Measurements from ENCODE around the gene PLCB1. TPM values are rescaled to one million over a fixed set of nuclear protein-coding genes. Genes with fewer than 3 reads are reported as not detected.

PLCB1 gene
- total and polyA plus RNA-seq, 2 experiments from 2014 or later = 8.0 to 17.6 TPM

GRCh38 chr20:8575114-8575513 lies 443.0 kb downstream of the PLCB1 start:
- Histone ChIP-seq H3K4me1 (ENCODE audit: low read depth) (no peaks in the 10 kb centered on the region), H3K27me3 (no peaks in the 10 kb centered on the region), H3K36me3 (no peaks in the 10 kb centered on the region), H3K4me3 (no peak overlapping the region), H3K9me3 (ENCODE audit: low read depth) (no peaks in the 10 kb centered on the region), H3K27ac (no peak overlapping the region)
- TF ChIP-seq CTCF (IDR thresholded peaks at IDR 0.05; ENCODE audit: low read depth, low read length) = no peak
- no peak for DNase-seq (ENCODE audit: low read depth in 1 of 2, low spot score in 1 of 2)

GRCh38 chr20:8578161-8578865 lies 446.2 kb downstream of the PLCB1 start:
- no peaks in the 10 kb centered on the region for H3K36me3 ChIP-seq
- no peak overlapping the region for H3K27ac ChIP-seq
- H3K27me3 ChIP-seq = no peaks in the 10 kb centered on the region
- no peaks in the 10 kb centered on the region for H3K9me3 ChIP-seq (ENCODE audit: low read depth)
- H3K4me1 ChIP-seq (ENCODE audit: low read depth) = no peaks in the 10 kb centered on the region
- DNase-seq (ENCODE audit: low read depth in 1 of 2, low spot score in 1 of 2) = no peak
- H3K4me3 ChIP-seq = no peak overlapping the region
- no peak for TF ChIP-seq CTCF (IDR thresholded peaks at IDR 0.05; ENCODE audit: low read depth, low read length)

GRCh38 chr20:8579035-8579434 lies 447.0 kb downstream of the PLCB1 start:
- Histone ChIP-seq H3K4me1 (ENCODE audit: low read depth) (no peaks in the 10 kb centered on the region), H3K27me3 (no peaks in the 10 kb centered on the region), H3K36me3 (no peaks in the 10 kb centered on the region), H3K27ac (no peak overlapping the region), H3K4me3 (no peak overlapping the region), H3K9me3 (ENCODE audit: low read depth) (no peaks in the 10 kb centered on the region)
- TF ChIP-seq CTCF (IDR thresholded peaks at IDR 0.05; ENCODE audit: low read depth, low read length) = no peak
- DNase-seq (ENCODE audit: low read depth in 1 of 2, low spot score in 1 of 2) = no peak

- TF ChIP-seq CTCF (IDR thresholded peaks at IDR 0.05; ENCODE audit: low read depth, low read length) = no peak
- Histone ChIP-seq H3K27me3 (no peaks in the 10 kb centered on the region), H3K27ac (no peak overlapping the region)
Measured at GRCh38 chr20:8581446-8582183, 449.5 kb downstream of the PLCB1 start.

GRCh38 chr20:8583012-8583565 lies 451.0 kb downstream of the PLCB1 start:
- Histone ChIP-seq H3K27me3 (no peaks in the 10 kb centered on the region), H3K36me3 (no peaks in the 10 kb centered on the region), H3K4me3 (no peak overlapping the region), H3K9me3 (ENCODE audit: low read depth) (no peaks in the 10 kb centered on the region), H3K4me1 (ENCODE audit: low read depth) (no peaks in the 10 kb centered on the region), H3K27ac (no peak overlapping the region)
- no peak for TF ChIP-seq CTCF (IDR thresholded peaks at IDR 0.05; ENCODE audit: low read depth, low read length)
- no peak for DNase-seq (ENCODE audit: low read depth in 1 of 2, low spot score in 1 of 2)

More at GRCh38 chr20:8581446-8582183, 449.5 kb downstream of the PLCB1 start:
- DNase-seq (ENCODE audit: low read depth in 1 of 2, low spot score in 1 of 2) = no peak
- H3K9me3 ChIP-seq (ENCODE audit: low read depth) = no peaks in the 10 kb centered on the region
- no peak overlapping the region for H3K4me3 ChIP-seq
- no peaks in the 10 kb centered on the region for H3K36me3 ChIP-seq
- H3K4me1 ChIP-seq (ENCODE audit: low read depth) = no peaks in the 10 kb centered on the region
